ENCODE measurements around the gene NLRP10.

DNA sequence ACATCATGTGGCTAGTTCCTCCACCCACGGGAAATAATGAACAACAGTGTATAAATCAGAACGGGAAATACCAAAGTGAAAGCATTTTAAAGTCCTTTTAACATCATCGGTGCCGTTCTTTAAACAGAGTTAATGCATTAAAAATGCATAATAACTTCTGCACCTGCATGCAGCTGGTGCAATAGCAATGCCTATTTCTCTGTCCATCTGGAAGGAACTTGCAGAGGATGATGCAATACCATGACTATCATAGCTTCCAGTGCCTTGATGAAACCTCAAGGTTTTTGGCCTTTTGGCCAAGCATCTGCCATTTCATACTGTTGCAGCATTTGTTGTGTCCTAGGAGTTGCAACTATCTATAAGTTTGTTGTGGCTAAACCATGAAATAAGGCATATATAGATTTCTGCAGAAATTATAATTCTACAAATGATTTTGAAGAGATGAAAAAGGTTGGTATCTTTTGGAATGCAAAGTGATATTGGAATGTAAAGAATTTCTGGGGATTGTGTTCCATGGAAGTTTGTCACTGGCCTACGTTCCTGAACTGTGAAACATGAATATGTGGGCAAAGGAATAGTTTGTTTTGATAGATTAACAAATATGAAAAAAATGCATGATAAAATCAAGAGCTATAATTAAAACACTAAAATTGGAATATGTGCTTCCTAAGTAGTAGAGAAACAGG is 12.1 kb upstream of the NLRP10 start:
- TF ChIP-seq, protein P1, sequence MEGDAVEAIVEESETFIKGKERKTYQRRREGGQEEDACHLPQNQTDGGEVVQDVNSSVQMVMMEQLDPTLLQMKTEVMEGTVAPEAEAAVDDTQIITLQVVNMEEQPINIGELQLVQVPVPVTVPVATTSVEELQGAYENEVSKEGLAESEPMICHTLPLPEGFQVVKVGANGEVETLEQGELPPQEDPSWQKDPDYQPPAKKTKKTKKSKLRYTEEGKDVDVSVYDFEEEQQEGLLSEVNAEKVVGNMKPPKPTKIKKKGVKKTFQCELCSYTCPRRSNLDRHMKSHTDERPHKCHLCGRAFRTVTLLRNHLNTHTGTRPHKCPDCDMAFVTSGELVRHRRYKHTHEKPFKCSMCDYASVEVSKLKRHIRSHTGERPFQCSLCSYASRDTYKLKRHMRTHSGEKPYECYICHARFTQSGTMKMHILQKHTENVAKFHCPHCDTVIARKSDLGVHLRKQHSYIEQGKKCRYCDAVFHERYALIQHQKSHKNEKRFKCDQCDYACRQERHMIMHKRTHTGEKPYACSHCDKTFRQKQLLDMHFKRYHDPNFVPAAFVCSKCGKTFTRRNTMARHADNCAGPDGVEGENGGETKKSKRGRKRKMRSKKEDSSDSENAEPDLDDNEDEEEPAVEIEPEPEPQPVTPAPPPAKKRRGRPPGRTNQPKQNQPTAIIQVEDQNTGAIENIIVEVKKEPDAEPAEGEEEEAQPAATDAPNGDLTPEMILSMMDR (IDR thresholded peaks at IDR 0.05), result no peak
- TF ChIP-seq POLR2A (IDR thresholded peaks at IDR 0.05), result no peak
